Skeletal muscle tissue (tissue), 4 donors: ENCODE results near the gene DACT2. TPM values are rescaled to one million over a fixed set of nuclear protein-coding genes. Genes with fewer than 3 reads are reported as not detected.

Experiments used
- H3K27ac ChIP-seq: one replicate; pipeline ENCODE4 v1.7.0; 2013; ENCODE audit warnings: mild to moderate bottlenecking, low read depth, low read length, inconsistent platforms
- H3K27me3 ChIP-seq, 3 donors: one replicate each; pipeline ENCODE4 v1.7.0; 2013; ENCODE audit warnings: low read length in 3 of 3; ENCODE audit not compliant: control insufficient read depth in 3 of 3, insufficient read depth in 3 of 3
- H3K36me3 ChIP-seq, 3 donors: one replicate each; pipeline ENCODE4 v1.7.0; 2013; ENCODE audit warnings: low read length in 3 of 3; ENCODE audit not compliant: control insufficient read depth in 3 of 3, insufficient read depth in 3 of 3
- H3K4me1 ChIP-seq, 3 donors: one replicate each; pipeline ENCODE4 v1.7.0; 2013; ENCODE audit warnings: low read length in 3 of 3, mild to moderate bottlenecking in 3 of 3; ENCODE audit not compliant: control insufficient read depth in 3 of 3, insufficient read depth in 3 of 3
- H3K4me3 ChIP-seq, 3 donors: one replicate each; pipeline ENCODE4 v1.7.0; 2013; ENCODE audit warnings: low read length in 3 of 3
- H3K9ac ChIP-seq, 3 donors: one replicate each; pipeline ENCODE4 v1.7.0; 2013; ENCODE audit warnings: low read length in 3 of 3, mild to moderate bottlenecking in 3 of 3, moderate library complexity in 2 of 3, low read depth in 1 of 3
- H3K9me3 ChIP-seq, 3 donors: one replicate each; pipeline ENCODE4 v1.7.0; 2013; ENCODE audit warnings: low read length in 3 of 3; ENCODE audit not compliant: control insufficient read depth in 3 of 3
- total RNA-seq: library from RNA; depleted of rRNA; stranded (reverse); fragments of >200 nt; gene quantifications from one replicate; pipeline ENCODE4 v1.2.3, GENCODE V29; 2014
- donor health status: Osteomylitis.

Gene DACT2
- total RNA-seq, 1 donor from 2014 or later: 2.6 TPM

DNA sequence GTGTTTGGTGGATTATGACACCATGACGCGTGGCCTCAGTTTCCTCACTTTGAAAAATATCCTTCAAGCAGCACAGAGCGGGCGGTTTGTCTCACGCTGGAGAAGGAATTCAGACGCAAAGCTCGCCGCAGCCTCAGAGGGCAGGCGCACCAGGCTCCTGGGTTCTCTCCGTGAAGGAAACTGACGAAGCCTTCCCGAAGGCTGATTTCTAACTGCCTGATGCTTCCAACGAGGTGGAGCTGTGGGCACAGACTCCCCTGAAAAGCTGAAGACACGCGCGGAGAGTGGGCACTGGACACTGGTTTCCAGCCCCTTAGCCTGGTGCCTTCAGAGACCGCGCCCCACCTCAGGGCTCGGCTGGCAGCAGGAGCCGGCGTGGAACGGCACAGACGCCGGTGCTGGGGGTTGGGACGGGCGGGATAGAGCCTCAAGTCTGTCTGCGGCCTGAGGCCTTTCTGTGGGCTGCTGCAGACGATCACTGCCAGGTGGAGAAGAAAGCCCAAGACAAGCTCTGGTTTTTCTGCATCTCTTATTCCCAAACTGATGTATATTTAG lies 56.1 kb downstream of the DACT2 start:
- H3K27me3 ChIP-seq: peaks cover 0 to 20% (median 19%) of the 10 kb centered on the region in 3 donors
- H3K4me3 ChIP-seq: no peak overlapping the region
- H3K9ac ChIP-seq: no peak overlapping the region
- no peaks in the 10 kb centered on the region for H3K9me3 ChIP-seq
- H3K36me3 ChIP-seq: no peaks in the 10 kb centered on the region
- no peaks in the 10 kb centered on the region for H3K4me1 ChIP-seq
- H3K27ac ChIP-seq: no peak overlapping the region

DNA sequence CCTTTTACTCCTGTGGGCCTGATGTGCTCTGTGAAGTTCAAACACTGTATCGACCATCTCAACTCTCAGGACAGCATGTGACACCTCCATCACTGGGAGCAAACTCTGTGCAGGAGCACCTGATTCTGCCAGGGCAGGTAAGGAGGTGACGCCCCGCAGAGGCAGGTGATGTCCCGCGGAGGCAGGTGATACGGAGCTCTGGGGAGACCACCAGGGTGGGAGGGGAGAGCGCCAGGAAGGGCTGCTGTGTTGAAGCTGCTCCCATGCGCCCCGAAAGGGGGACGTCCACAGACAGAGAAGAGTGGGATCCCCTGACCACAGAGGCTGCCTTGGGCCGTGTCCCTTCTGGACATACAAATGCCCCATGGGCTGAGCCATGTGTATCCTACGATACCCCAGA lies 58.3 kb downstream of the DACT2 start:
- Histone ChIP-seq H3K27ac (no peak overlapping the region), H3K9me3 (no peaks in the 10 kb centered on the region), H3K9ac (no peak overlapping the region), H3K4me3 (no peak overlapping the region), H3K36me3 (no peaks in the 10 kb centered on the region), H3K27me3 (peaks cover 0 to 27% (median 14%) of the 10 kb centered on the region in 3 donors), H3K4me1 (no peaks in the 10 kb centered on the region)

DNA sequence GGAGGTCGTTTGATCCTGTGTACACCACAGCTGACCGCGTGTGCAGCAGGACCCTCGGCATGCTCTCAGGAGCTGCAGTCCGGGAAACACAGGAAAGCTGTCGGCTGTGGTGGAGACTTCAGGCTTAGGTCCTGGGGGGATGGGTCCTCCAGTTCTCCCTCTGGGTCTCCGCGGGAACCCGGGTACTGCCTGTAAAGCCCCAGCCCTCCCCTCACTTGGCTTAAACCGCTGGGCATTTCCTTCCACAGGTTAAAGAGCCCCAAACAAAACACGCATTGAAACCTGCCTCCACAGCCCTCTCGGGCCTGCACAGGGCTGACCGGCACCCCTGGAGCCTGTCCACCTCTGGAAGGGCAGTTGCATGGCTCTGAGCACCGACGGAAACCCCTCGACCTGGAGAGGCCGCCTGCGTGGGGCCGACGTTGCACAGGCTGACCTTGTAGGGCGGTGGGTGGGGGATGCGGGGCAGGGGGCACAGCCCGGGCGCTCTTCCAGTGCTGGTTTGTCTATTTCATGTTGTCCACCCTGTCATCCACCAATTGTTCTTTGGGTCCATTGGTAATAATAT lies 59.1 kb downstream of the DACT2 start:
- Histone ChIP-seq H3K27me3 (peaks cover 0 to 22% (median 11%) of the 10 kb centered on the region in 3 donors), H3K27ac (no peak overlapping the region), H3K9ac (no peak overlapping the region), H3K4me1 (no peaks in the 10 kb centered on the region), H3K9me3 (peaks cover 0 to 3% (median 2%) of the 10 kb centered on the region in 3 donors), H3K36me3 (no peaks in the 10 kb centered on the region), H3K4me3 (no peak overlapping the region)

DNA sequence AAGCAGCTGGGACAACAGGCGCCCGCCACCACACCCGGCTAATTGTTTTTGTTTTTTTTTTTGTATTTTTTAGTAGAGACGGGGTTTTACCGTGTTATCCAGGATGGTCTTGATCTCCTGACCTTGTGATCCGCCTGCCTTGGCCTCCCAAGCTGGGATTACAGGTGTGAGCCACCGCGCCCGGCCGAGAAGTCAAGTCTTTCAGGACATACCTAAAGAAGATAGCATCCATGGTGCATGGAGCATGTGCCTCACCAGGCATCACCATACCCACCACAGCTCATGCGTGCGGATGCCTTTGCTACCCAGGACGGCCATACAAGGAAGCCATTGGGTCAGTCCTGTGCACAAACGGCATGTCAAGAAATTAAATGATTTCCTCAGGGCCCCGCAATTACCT lies 60.8 kb downstream of the DACT2 start:
- Histone ChIP-seq H3K27me3 (peaks cover 0 to 20% (median 11%) of the 10 kb centered on the region in 3 donors), H3K9me3 (peaks cover 0 to 3% (median 2%) of the 10 kb centered on the region in 3 donors), H3K27ac (no peak overlapping the region), H3K36me3 (no peaks in the 10 kb centered on the region), H3K4me3 (no peak overlapping the region), H3K9ac (no peak overlapping the region), H3K4me1 (no peaks in the 10 kb centered on the region)

DNA sequence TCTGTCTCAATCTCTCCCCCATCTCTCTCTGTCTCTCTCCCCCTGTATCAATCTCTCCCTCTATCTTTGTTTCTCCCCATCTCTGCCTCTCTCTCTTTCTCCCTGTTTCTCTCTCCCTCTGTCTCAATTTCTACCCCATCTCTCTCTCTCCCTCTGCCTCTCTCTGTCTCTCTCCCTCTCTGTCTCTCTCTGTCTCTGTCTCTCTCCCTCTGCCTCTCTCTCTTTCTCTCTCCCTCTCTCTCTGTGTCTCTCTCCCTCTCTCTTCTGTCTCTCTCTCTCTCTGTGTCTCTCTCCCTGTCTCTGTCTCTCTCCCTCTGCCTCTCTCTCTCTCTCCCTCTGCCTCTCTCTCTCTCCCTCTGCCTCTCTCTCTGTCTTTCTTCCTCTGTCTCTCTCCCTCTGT lies 62.6 kb downstream of the DACT2 start:
- Histone ChIP-seq H3K9ac (no peak overlapping the region), H3K27me3 (peaks cover 0 to 12% (median 11%) of the 10 kb centered on the region in 3 donors), H3K9me3 (peaks cover 0 to 3% (median 2%) of the 10 kb centered on the region in 3 donors), H3K27ac (no peak overlapping the region), H3K36me3 (no peaks in the 10 kb centered on the region), H3K4me3 (no peak overlapping the region), H3K4me1 (no peaks in the 10 kb centered on the region)

Other genes with a start within 250 kb of the DACT2 start
- not detected for gene FRMD1, start 240.6 kb downstream of the DACT2 start, total RNA-seq
- 26.6 TPM for gene SMOC2, start 121.4 kb upstream of the DACT2 start, total RNA-seq